Panc1 (cell line): Measurements from ENCODE around the gene THBS2. TPM values are rescaled to one million over a fixed set of nuclear protein-coding genes. Genes with fewer than 3 reads are reported as not detected.

ENCODE experiments used
- ATAC-seq: fragments of 200-7000 bp; cut with Tn5 transposase; 2 replicates; pipeline ENCODE4 v1.9.1; 2020; ENCODE audit warnings: mild to moderate bottlenecking, moderate library complexity
- BruUV-seq: library from RNA; stranded (reverse); fragments of 400-500 nt; replicated peaks from 2 replicates; lab custom pipeline; 2021; lab: Mats Ljungman, UMichigan
- CTCF ChIA-PET: fragments of 300-600 bp; sonication (Branson Sonifier 250); formaldehyde crosslinking; loops from one replicate; lab custom pipeline; 2022; ENCODE audit warnings: antibody characterized with exemption; lab: Charles Lee
- POLR2A ChIA-PET: fragments of 300-600 bp; sonication (Branson Sonifier 250); formaldehyde crosslinking; loops from one replicate; lab custom pipeline; 2022; ENCODE audit warnings: antibody characterized with exemption; lab: Charles Lee
- DNase-seq: peaks from one replicate; pipeline ENCODE4 v3.0.0-alpha.2; 2010; ENCODE audit warnings: low read depth, low spot score
- H3K27ac ChIP-seq: 2 replicates; pipeline ENCODE4 v1.5.1; 2011; ENCODE audit warnings: mild to moderate bottlenecking, low read length, inconsistent platforms
- H3K27me3 ChIP-seq: fragments of 200-500 bp; sonication (Bioruptor generic); 2 replicates; pipeline ENCODE4 v1.6.0; 2014; ENCODE audit warnings: low read length, inconsistent platforms; ENCODE audit not compliant: control insufficient read depth, insufficient read depth
- H3K36me3 ChIP-seq: fragments of 200-500 bp; sonication (Bioruptor generic); 2 replicates; pipeline ENCODE4 v1.5.1; 2014; ENCODE audit warnings: inconsistent platforms, mild to moderate bottlenecking, low read length, moderate library complexity; ENCODE audit not compliant: control insufficient read depth, insufficient read depth
- H3K4me1 ChIP-seq: 2 replicates; pipeline ENCODE4 v1.5.1; 2011; ENCODE audit warnings: inconsistent platforms, mild to moderate bottlenecking, low read length, moderate library complexity; ENCODE audit not compliant: control insufficient read depth, insufficient read depth
- H3K4me3 ChIP-seq, 2 experiments: 2 replicates each; pipeline ENCODE4 v1.5.1; 2011 to 2012; ENCODE audit warnings: low read depth in 2 of 2, low read length in 2 of 2, mild to moderate bottlenecking in 2 of 2, inconsistent platforms in 1 of 2, moderate library complexity in 1 of 2
- H3K9me3 ChIP-seq: fragments of 200-500 bp; sonication (Bioruptor generic); 2 replicates; pipeline ENCODE4 v1.5.1; 2014; ENCODE audit warnings: low read depth, mild to moderate bottlenecking, inconsistent platforms, low read length, moderate library complexity; ENCODE audit not compliant: control insufficient read depth, insufficient read depth
- CTCF ChIP-seq: fragments of 450-650 bp; IDR thresholded peaks from 2 replicates; pipeline ENCODE4 v1.5.1; 2017; ENCODE audit warnings: mild to moderate bottlenecking
- POLR2AphosphoS5 ChIP-seq: IDR thresholded peaks from 2 replicates; pipeline ENCODE4 v1.6.1; 2012; ENCODE audit warnings: mild to moderate bottlenecking, low read depth, low read length, moderate library complexity
- REST ChIP-seq, 2 experiments: IDR thresholded peaks; 2 replicates each; pipeline ENCODE4 v1.6.1; 2011 to 2012; ENCODE audit warnings: low read depth in 2 of 2, control low read depth in 1 of 2, low read length in 1 of 2, mild to moderate bottlenecking in 1 of 2, moderate library complexity in 1 of 2; ENCODE audit not compliant: insufficient read depth in 1 of 2
- SIN3A ChIP-seq: IDR thresholded peaks from 2 replicates; pipeline ENCODE4 v1.6.1; 2012; ENCODE audit warnings: low read depth, mild to moderate bottlenecking, low read length, moderate library complexity, borderline replicate concordance; ENCODE audit not compliant: insufficient read depth
- TCF7L2 ChIP-seq: IDR thresholded peaks from 2 replicates; pipeline ENCODE4 v1.6.1; 2011; ENCODE audit warnings: mild to moderate bottlenecking, low read depth, low read length, inconsistent platforms
- in situ Hi-C: cut with HindIII; loops from 2 replicates; pipeline ENCODE4 v1.10.0; 2016; ENCODE audit warnings: low sequenced_read_pairs, low pct_unique_long_range_greater_than_20kb
- intact Hi-C: fragments of 100-400 bp; cut with micrococcal nuclease; formaldehyde crosslinking; loops from one replicate; pipeline ENCODE4 v1.10.0; 2022; ENCODE audit not compliant: unreplicated experiment
- total RNA-seq: library from RNA; stranded (reverse); gene quantifications from one replicate; pipeline ENCODE4 v1.2.1, GENCODE V29; 2021; ENCODE audit not compliant: unreplicated experiment

Gene THBS2
- total RNA-seq, 1 experiment from 2014 or later, result 0.05 TPM

DNA sequence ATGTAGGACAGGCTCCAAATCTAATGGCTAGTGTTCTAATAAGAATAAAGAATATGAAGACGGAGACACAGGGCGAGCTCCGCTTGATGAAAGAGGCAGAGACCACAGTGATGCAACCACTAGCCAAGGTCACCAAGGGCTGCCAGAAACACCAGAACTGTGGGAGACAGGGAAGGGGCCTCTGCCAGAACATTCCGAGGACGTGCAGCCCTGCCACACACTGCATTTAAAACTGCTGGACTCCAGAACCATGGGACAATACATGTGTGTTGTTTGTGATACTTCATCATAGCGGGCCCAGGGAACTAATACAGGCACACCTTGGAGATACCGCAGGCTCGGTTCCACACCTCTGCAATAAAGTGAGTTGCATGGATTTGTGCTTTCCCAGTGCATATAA is 2.9 kb upstream of the THBS2 start:
- intact Hi-C loops, result no loop called here
- POLR2A ChIA-PET, result no interaction called here
- no peak overlapping the region for H3K4me3 ChIP-seq
- peaks cover 10% of the 10 kb centered on the region; the same call in 1 of the 2 replicates for H3K27me3 ChIP-seq
- TF ChIP-seq TCF7L2, result no peak
- no peak for TF ChIP-seq SIN3A
- no peak for TF ChIP-seq POLR2AphosphoS5
- TF ChIP-seq REST (IDR thresholded peaks at IDR 0.05; ENCODE audit: insufficient read depth in 1 of 2, low read depth in 2 of 2, low read length in 1 of 2), result no peak
- TF ChIP-seq CTCF, result no peak
- no peaks in the 10 kb centered on the region for H3K9me3 ChIP-seq
- H3K36me3 ChIP-seq, result no peaks in the 10 kb centered on the region
- CTCF ChIA-PET, result no interaction called here
- no TSS peak for BruUV-seq
- no peak for ATAC-seq
- no peak overlapping the region for H3K27ac ChIP-seq
- in situ Hi-C loops, result no loop called here
- H3K4me1 ChIP-seq, result peaks cover 3% of the 10 kb centered on the region; the same call in 1 of the 2 replicates
- no peak for DNase-seq

DNA sequence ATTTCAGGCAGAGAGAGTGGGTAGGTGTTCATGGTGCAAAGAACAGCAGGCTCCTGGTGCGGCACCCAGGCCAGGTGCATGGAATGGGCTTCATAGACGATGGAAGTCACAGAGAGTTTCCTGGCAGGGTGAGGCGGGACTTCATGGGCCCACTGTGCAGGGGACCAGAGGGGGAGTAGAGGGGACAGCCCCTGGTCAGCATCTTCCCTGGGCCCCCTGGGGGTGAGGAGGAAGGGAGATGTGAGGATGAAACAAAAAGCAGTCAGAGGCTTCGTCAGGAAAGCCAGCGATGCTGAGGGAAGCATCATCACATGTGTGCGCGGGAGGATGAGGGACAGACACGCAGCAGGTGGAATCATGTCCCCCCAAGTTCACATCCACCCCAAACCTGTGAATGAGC is 2.4 kb upstream of the THBS2 start:
- TF ChIP-seq SIN3A, result no peak
- TF ChIP-seq POLR2AphosphoS5, result no peak
- TF ChIP-seq CTCF, result no peak
- POLR2A ChIA-PET, result no interaction called here
- no peak overlapping the region for H3K4me3 ChIP-seq
- H3K27me3 ChIP-seq, result peaks cover 10% of the 10 kb centered on the region; the same call in 1 of the 2 replicates
- CTCF ChIA-PET, result no interaction called here
- no peak overlapping the region for H3K27ac ChIP-seq
- DNase-seq (no peak), ATAC-seq (no peak)
- no peaks in the 10 kb centered on the region for H3K36me3 ChIP-seq
- in situ Hi-C loops (no loop called here), intact Hi-C loops (no loop called here)
- H3K4me1 ChIP-seq, result peaks cover 3% of the 10 kb centered on the region; the same call in 1 of the 2 replicates
- H3K9me3 ChIP-seq, result no peaks in the 10 kb centered on the region
- no TSS peak for BruUV-seq
